ENCODE data around the gene ENTPD8.
"Not testable (repeated sequence)": the region's sequence is repeated elsewhere in the genome, so short reads cannot be mapped to it uniquely, and the experiment has no call there.

ENTPD8 gene

GRCh38 chr9:137389428-137389746 lies 51.8 kb downstream of the ENTPD8 start:
- Histone ChIP-seq H3K27ac (ENCODE audit: low read length) (no peak overlapping the region), H3K9me3 (ENCODE audit: insufficient read depth, low read length) (no peaks in the 10 kb centered on the region), H3K27me3 (ENCODE audit: low read depth, low read length) (no peaks in the 10 kb centered on the region), H3K36me3 (replicated peaks; ENCODE audit: low read depth, low read length) (no peaks in the 10 kb centered on the region), H2AFZ (ENCODE audit: low read depth, low read length) (no peak overlapping the region), H3K79me2 (ENCODE audit: low read length) (no peaks in the 10 kb centered on the region), H3K9ac (ENCODE audit: low read length) (no peak overlapping the region), H3K4me1 (ENCODE audit: low read length) (no peaks in the 10 kb centered on the region), H3K4me3 (ENCODE audit: low read length) (no peak overlapping the region), H4K20me1 (ENCODE audit: insufficient read depth, low read length) (no peaks in the 10 kb centered on the region), H3K4me2 (ENCODE audit: low read length) (no peak overlapping the region)
- no peak for TF ChIP-seq EZH2phosphoT487 (IDR thresholded peaks at IDR 0.05; ENCODE audit: low read depth)
- TF ChIP-seq, protein P1, sequence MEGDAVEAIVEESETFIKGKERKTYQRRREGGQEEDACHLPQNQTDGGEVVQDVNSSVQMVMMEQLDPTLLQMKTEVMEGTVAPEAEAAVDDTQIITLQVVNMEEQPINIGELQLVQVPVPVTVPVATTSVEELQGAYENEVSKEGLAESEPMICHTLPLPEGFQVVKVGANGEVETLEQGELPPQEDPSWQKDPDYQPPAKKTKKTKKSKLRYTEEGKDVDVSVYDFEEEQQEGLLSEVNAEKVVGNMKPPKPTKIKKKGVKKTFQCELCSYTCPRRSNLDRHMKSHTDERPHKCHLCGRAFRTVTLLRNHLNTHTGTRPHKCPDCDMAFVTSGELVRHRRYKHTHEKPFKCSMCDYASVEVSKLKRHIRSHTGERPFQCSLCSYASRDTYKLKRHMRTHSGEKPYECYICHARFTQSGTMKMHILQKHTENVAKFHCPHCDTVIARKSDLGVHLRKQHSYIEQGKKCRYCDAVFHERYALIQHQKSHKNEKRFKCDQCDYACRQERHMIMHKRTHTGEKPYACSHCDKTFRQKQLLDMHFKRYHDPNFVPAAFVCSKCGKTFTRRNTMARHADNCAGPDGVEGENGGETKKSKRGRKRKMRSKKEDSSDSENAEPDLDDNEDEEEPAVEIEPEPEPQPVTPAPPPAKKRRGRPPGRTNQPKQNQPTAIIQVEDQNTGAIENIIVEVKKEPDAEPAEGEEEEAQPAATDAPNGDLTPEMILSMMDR (IDR thresholded peaks at IDR 0.05; ENCODE audit: low read depth, low read length) = no peak

- no peaks in the 10 kb centered on the region for H3K79me2 ChIP-seq (ENCODE audit: low read length)
- no peak overlapping the region for H3K4me2 ChIP-seq (ENCODE audit: low read length)
- no peak overlapping the region for H3K9ac ChIP-seq (ENCODE audit: low read length)
- no peak overlapping the region for H2AFZ ChIP-seq (ENCODE audit: low read depth, low read length)
- H3K36me3 ChIP-seq (replicated peaks; ENCODE audit: low read depth, low read length) = no peaks in the 10 kb centered on the region
- H4K20me1 ChIP-seq (ENCODE audit: insufficient read depth, low read length) = no peaks in the 10 kb centered on the region
- H3K9me3 ChIP-seq (ENCODE audit: insufficient read depth, low read length) = no peaks in the 10 kb centered on the region
- H3K27ac ChIP-seq (ENCODE audit: low read length) = no peak overlapping the region
- no peak overlapping the region for H3K4me3 ChIP-seq (ENCODE audit: low read length)
- TF ChIP-seq, protein P1 (IDR thresholded peaks at IDR 0.05; ENCODE audit: low read depth, low read length) = no peak
- no peak for TF ChIP-seq EZH2phosphoT487 (IDR thresholded peaks at IDR 0.05; ENCODE audit: low read depth)
- H3K4me1 ChIP-seq (ENCODE audit: low read length) = no peaks in the 10 kb centered on the region
- H3K27me3 ChIP-seq (ENCODE audit: low read depth, low read length) = no peaks in the 10 kb centered on the region
Measured at GRCh38 chr9:137388589-137389427, 52.3 kb downstream of the ENTPD8 start.

- Histone ChIP-seq H3K4me3 (ENCODE audit: low read length) (no peak overlapping the region), H3K4me2 (ENCODE audit: low read length) (no peak overlapping the region), H4K20me1 (ENCODE audit: insufficient read depth, low read length) (no peaks in the 10 kb centered on the region), H3K4me1 (ENCODE audit: low read length) (no peaks in the 10 kb centered on the region), H3K27me3 (ENCODE audit: low read depth, low read length) (no peaks in the 10 kb centered on the region), H3K9ac (ENCODE audit: low read length) (no peak overlapping the region), H3K79me2 (ENCODE audit: low read length) (no peaks in the 10 kb centered on the region), H3K9me3 (ENCODE audit: insufficient read depth, low read length) (no peaks in the 10 kb centered on the region), H2AFZ (ENCODE audit: low read depth, low read length) (no peak overlapping the region), H3K36me3 (replicated peaks; ENCODE audit: low read depth, low read length) (no peaks in the 10 kb centered on the region), H3K27ac (ENCODE audit: low read length) (no peak overlapping the region)
- TF ChIP-seq, protein P1 (IDR thresholded peaks at IDR 0.05; ENCODE audit: low read depth, low read length) = no peak
- TF ChIP-seq EZH2phosphoT487 (IDR thresholded peaks at IDR 0.05; ENCODE audit: low read depth) = no peak
Measured at GRCh38 chr9:137387891-137388560, 53.1 kb downstream of the ENTPD8 start.

- Histone ChIP-seq H3K27me3 (ENCODE audit: low read depth, low read length) (no peaks in the 10 kb centered on the region), H3K9me3 (ENCODE audit: insufficient read depth, low read length) (no peaks in the 10 kb centered on the region), H3K4me1 (ENCODE audit: low read length) (no peaks in the 10 kb centered on the region), H3K27ac (ENCODE audit: low read length) (no peak overlapping the region), H3K79me2 (ENCODE audit: low read length) (no peaks in the 10 kb centered on the region), H3K4me3 (ENCODE audit: low read length) (no peak overlapping the region), H2AFZ (ENCODE audit: low read depth, low read length) (no peak overlapping the region), H4K20me1 (ENCODE audit: insufficient read depth, low read length) (no peaks in the 10 kb centered on the region), H3K36me3 (replicated peaks; ENCODE audit: low read depth, low read length) (no peaks in the 10 kb centered on the region), H3K4me2 (ENCODE audit: low read length) (no peak overlapping the region), H3K9ac (ENCODE audit: low read length) (no peak overlapping the region)
- no peak for TF ChIP-seq EZH2phosphoT487 (IDR thresholded peaks at IDR 0.05; ENCODE audit: low read depth)
- TF ChIP-seq, protein P1 (IDR thresholded peaks at IDR 0.05; ENCODE audit: low read depth, low read length) = no peak
Measured at GRCh38 chr9:137387114-137387890, 53.9 kb downstream of the ENTPD8 start.

DNA sequence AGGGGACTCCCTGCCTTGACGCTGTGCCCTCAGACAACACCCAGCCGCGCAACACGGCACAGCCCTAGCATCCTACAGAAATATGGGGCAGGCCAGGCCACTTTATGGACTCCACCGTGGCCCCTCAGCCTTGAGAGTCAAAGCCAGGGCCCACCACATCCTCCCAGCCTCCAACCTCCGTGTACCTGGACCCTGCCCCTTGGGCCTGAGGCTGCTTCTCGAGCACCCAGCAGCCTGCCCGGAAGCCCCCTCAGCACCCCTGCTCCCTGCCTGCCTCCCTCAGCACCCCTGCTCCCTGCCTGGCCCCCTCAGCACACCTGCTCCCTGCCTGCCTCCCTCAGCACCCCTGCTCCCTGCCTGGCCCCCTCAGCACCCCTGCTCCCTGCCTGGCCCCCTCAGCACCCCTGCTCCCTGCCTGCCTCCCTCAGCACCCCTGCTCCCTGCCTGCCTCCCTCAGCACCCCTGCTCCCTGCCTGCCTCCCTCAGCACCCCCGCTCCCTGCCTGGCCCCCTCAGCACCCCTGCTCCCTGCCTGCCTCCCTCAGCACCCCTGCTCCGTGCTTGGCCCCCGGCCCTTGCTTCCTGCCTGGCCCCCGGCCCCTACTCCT lies 54.5 kb downstream of the ENTPD8 start:
- H3K4me1 ChIP-seq (ENCODE audit: low read length); H3K27ac ChIP-seq (ENCODE audit: low read length); H3K9ac ChIP-seq (ENCODE audit: low read length); H3K9me3 ChIP-seq (ENCODE audit: insufficient read depth, low read length); H3K79me2 ChIP-seq (ENCODE audit: low read length); H3K27me3 ChIP-seq (ENCODE audit: low read depth, low read length); H3K4me3 ChIP-seq (ENCODE audit: low read length); H4K20me1 ChIP-seq (ENCODE audit: insufficient read depth, low read length); H3K4me2 ChIP-seq (ENCODE audit: low read length); H3K36me3 ChIP-seq (replicated peaks; ENCODE audit: low read depth, low read length); H2AFZ ChIP-seq (ENCODE audit: low read depth, low read length): not testable (repeated sequence)
